Measurements from ENCODE around the gene MOCS2. TPM values are rescaled to one million over a fixed set of nuclear protein-coding genes. Genes with fewer than 3 reads are reported as not detected.

Gene MOCS2
- total RNA-seq, 2 donors from 2014 or later: 27.8 to 31.6 TPM

DNA sequence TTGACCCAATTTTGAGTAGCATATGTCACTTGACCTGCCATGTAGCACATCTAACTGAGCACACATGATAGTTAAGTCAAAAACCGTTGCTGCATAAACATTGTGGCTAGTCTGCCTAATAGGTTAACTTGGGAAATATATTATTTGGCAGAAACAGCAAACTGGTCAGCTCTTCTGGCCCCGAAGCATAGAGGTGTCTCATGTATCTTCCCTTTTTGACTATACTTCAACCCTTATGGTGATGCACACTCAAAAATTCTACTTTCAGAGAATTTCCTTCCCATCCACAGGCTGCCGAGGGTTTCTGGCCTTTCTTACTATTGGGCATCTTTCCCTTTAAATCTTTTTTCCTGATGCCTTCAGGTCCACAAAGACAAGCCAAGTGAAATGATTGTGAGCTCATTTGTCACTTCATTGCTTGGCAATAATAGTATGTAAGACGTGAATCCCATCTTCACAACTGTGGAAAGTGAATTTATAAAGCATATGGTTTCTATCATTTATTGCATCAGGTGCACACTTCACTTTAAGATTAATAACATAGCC is 41.2 kb downstream of the MOCS2 start:
- Histone ChIP-seq H3K27me3 (no peaks in the 10 kb centered on the region), H3K9ac (ENCODE audit: low read depth in 2 of 2, low read length in 2 of 2) (no peak overlapping the region), H3K4me3 (no peak overlapping the region), H3K9me3 (no peaks in the 10 kb centered on the region), H3K27ac (no peak overlapping the region), H3K36me3 (no peaks in the 10 kb centered on the region), H3K4me1 (no peaks in the 10 kb centered on the region)
- no peak for DNase-seq
- TF ChIP-seq, protein P1, sequence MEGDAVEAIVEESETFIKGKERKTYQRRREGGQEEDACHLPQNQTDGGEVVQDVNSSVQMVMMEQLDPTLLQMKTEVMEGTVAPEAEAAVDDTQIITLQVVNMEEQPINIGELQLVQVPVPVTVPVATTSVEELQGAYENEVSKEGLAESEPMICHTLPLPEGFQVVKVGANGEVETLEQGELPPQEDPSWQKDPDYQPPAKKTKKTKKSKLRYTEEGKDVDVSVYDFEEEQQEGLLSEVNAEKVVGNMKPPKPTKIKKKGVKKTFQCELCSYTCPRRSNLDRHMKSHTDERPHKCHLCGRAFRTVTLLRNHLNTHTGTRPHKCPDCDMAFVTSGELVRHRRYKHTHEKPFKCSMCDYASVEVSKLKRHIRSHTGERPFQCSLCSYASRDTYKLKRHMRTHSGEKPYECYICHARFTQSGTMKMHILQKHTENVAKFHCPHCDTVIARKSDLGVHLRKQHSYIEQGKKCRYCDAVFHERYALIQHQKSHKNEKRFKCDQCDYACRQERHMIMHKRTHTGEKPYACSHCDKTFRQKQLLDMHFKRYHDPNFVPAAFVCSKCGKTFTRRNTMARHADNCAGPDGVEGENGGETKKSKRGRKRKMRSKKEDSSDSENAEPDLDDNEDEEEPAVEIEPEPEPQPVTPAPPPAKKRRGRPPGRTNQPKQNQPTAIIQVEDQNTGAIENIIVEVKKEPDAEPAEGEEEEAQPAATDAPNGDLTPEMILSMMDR (IDR thresholded peaks at IDR 0.05): no peak
- intact Hi-C loops (cut with DNase I): no loop called here

DNA sequence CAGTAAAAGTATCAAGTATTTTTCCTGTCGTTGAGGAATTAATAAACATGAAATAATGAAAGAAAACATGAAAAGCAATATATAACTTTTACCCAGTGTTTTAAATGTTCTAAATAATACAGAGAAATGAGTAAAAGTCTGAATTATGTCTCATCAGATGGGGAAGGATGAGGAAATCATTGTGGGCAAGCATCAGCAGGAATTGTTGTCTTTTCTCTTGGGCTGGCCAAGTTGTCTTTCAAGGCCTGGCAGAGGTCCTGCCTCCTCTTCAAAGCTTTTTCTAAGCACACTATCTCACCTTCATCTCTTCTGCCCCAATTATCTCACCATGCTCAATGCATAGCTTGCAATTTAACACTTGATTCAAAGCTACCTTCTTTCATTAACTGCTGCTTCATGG is 41.9 kb downstream of the MOCS2 start:
- no peak for DNase-seq
- Histone ChIP-seq H3K27me3 (no peaks in the 10 kb centered on the region), H3K4me3 (no peak overlapping the region), H3K36me3 (no peaks in the 10 kb centered on the region), H3K4me1 (no peaks in the 10 kb centered on the region), H3K27ac (no peak overlapping the region), H3K9ac (ENCODE audit: low read depth in 2 of 2, low read length in 2 of 2) (no peak overlapping the region), H3K9me3 (no peaks in the 10 kb centered on the region)
- TF ChIP-seq, protein P1 (IDR thresholded peaks at IDR 0.05): no peak
- intact Hi-C loops (cut with DNase I): no loop called here

DNA sequence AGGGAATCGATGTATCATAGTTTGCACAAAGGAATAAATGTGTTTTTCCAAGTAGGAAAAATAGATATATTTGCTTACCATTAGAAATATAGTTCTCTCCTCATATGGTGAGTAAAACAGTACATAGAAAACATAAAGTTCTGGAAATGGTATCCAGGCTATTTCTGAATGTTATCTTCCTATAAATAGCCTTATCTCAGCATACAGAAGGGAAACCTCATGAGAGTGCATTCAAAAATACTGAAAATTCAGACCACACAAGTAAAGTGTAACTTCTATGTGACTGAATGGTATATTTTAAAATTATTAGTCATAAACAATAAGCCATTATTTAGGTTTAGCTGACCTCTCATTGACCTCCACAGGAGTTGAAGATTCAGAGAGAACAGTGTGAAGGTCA is 43.5 kb downstream of the MOCS2 start:
- no peak overlapping the region for H3K27ac ChIP-seq
- no peak overlapping the region for H3K4me3 ChIP-seq
- intact Hi-C loops (cut with DNase I): no loop called here
- H3K36me3 ChIP-seq: no peaks in the 10 kb centered on the region
- no peak for DNase-seq
- H3K27me3 ChIP-seq: no peaks in the 10 kb centered on the region
- TF ChIP-seq, protein P1 (IDR thresholded peaks at IDR 0.05): no peak
- no peak overlapping the region for H3K9ac ChIP-seq (ENCODE audit: low read depth in 2 of 2, low read length in 2 of 2)
- H3K4me1 ChIP-seq: no peaks in the 10 kb centered on the region
- H3K9me3 ChIP-seq: no peaks in the 10 kb centered on the region

DNA sequence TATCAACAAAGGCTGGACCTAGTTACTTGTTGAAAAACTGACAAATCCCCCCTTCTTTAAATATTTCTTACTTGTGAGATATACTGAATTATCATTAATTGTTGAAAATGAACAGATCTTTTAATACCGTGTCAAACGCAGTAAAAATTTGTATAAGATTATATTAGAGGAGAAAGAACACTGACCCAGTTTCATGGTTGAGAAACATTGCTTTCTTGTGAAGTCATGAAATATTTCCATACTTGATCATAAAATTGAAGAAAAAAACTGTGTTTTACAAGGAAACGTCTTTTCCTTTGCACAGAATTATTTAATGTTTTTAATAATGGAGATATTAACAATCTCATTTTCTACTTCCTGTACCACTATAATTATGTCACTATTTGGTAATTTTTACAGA is 45.8 kb downstream of the MOCS2 start:
- H3K9me3 ChIP-seq: no peaks in the 10 kb centered on the region
- H3K27me3 ChIP-seq: no peaks in the 10 kb centered on the region
- no peak overlapping the region for H3K9ac ChIP-seq (ENCODE audit: low read depth in 2 of 2, low read length in 2 of 2)
- no peaks in the 10 kb centered on the region for H3K4me1 ChIP-seq
- H3K4me3 ChIP-seq: no peak overlapping the region
- intact Hi-C loops (cut with DNase I): no loop called here
- TF ChIP-seq, protein P1 (IDR thresholded peaks at IDR 0.05): no peak
- H3K36me3 ChIP-seq: no peaks in the 10 kb centered on the region
- no peak overlapping the region for H3K27ac ChIP-seq
- no peak for DNase-seq

DNA sequence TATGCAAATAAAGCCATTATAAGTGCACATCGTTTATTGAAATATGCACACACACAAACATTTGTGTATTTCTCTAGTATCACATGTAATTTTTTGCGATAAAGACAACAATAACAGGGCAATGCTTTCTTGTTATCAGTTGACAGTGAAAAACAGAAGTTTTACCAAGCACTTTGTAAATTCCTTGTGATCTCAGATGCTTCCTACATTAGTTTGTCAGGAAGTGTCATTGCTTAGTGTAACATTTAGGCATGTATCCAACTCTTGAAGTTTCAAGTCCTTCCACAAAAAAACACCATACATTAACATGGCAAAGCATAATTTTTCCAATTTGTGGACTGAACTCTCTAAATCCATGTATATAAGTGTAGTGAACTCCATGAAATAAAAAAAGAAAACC is 46.4 kb downstream of the MOCS2 start:
- Histone ChIP-seq H3K4me1 (no peaks in the 10 kb centered on the region), H3K9me3 (no peaks in the 10 kb centered on the region), H3K9ac (ENCODE audit: low read depth in 2 of 2, low read length in 2 of 2) (no peak overlapping the region), H3K27ac (no peak overlapping the region), H3K4me3 (no peak overlapping the region), H3K36me3 (no peaks in the 10 kb centered on the region), H3K27me3 (no peaks in the 10 kb centered on the region)
- intact Hi-C loops (cut with DNase I): no loop called here
- no peak for DNase-seq
- TF ChIP-seq, protein P1 (IDR thresholded peaks at IDR 0.05): no peak

Measured in colonic mucosa (tissue), 4 donors.